HCT116 (cell line): Measurements from ENCODE around the gene CXADR. TPM values are rescaled to one million over a fixed set of nuclear protein-coding genes. Genes with fewer than 3 reads are reported as not detected.

Experiments used
- ATAC-seq: fragments of 200-7000 bp; cut with Tn5 transposase; 2 replicates; pipeline ENCODE4 v1.9.1; 2020; ENCODE audit warnings: mild to moderate bottlenecking, moderate library complexity
- BruUV-seq: library from RNA; stranded (reverse); fragments of 400-500 nt; replicated peaks from 2 replicates; lab custom pipeline; 2021; lab: Mats Ljungman, UMichigan
- CTCF ChIA-PET: fragments of 300-600 bp; sonication (Branson Sonifier 250); formaldehyde crosslinking; loops from one replicate; lab custom pipeline; 2021; ENCODE audit warnings: antibody characterized with exemption; lab: Charles Lee
- POLR2A ChIA-PET: fragments of 300-600, 350-600 bp; sonication (Branson Sonifier 250); formaldehyde crosslinking; loops from one replicate; lab custom pipeline; 2021; ENCODE audit warnings: antibody characterized with exemption; lab: Charles Lee
- RAD21 ChIA-PET, 2 experiments: fragments of 300-600 bp; sonication (Branson Sonifier 250); formaldehyde crosslinking; loops; one replicate each; lab custom pipeline; 2023; ENCODE audit warnings: low total read pairs in 2 of 2; ENCODE audit not compliant: uncharacterized antibody in 2 of 2, unreplicated experiment in 2 of 2, low non-redundant PET in 1 of 2; lab: Charles Lee
- DNase-seq: peaks from one replicate; pipeline ENCODE4 v3.0.0-alpha.2; 2010; ENCODE audit warnings: low read depth, low spot score
- H2AFZ ChIP-seq: fragments of 200-600 bp; shearing (Covaris generic), sonication (generic); 2 replicates; pipeline ENCODE4 v1.6.1; 2017; ENCODE audit warnings: low read depth, mixed run types, mixed read lengths, antibody characterized with exemption, low read length; ENCODE audit not compliant: poor library complexity, severe bottlenecking
- H3K27ac ChIP-seq: 2 replicates; pipeline ENCODE4 v1.5.1; 2012; ENCODE audit warnings: low read depth, low read length
- H3K27me3 ChIP-seq: fragments of 200-600 bp; sonication (generic); 2 replicates; pipeline ENCODE4 v1.6.1; 2016; ENCODE audit warnings: mixed run types, low read length, mixed read lengths; ENCODE audit not compliant: insufficient read depth
- H3K36me3 ChIP-seq, 2 experiments: fragments of 200-500 bp in 1 of 2; fragments of 200-600 bp in 1 of 2; sonication (Bioruptor generic) in 1 of 2; sonication (generic) in 1 of 2; 2 replicates each; pipeline versions ENCODE4 v1.5.1 to v1.6.1; 2014 to 2016; ENCODE audit warnings: low read length in 2 of 2, inconsistent platforms in 1 of 2, mixed read lengths in 1 of 2, mixed run types in 1 of 2; ENCODE audit not compliant: insufficient read depth in 2 of 2, control insufficient read depth in 1 of 2
- H3K4me1 ChIP-seq, 2 experiments: fragments of 200-600 bp in 1 of 2; sonication (generic) in 1 of 2; 2 replicates each; pipeline versions ENCODE4 v1.5.1 to v1.6.1; 2012 to 2017; ENCODE audit warnings: low read length in 2 of 2, inconsistent platforms in 1 of 2, mild to moderate bottlenecking in 1 of 2, mixed read lengths in 1 of 2, mixed run types in 1 of 2, moderate library complexity in 1 of 2; ENCODE audit not compliant: insufficient read depth in 2 of 2, control insufficient read depth in 1 of 2
- H3K4me2 ChIP-seq: fragments of 200-600 bp; sonication (generic); 2 replicates; pipeline ENCODE4 v1.6.1; 2017; ENCODE audit warnings: mixed run types, low read length, mixed read lengths
- H3K4me3 ChIP-seq, 2 experiments: fragments of 200-600 bp in 1 of 2; sonication (generic) in 1 of 2; replicated peaks in 1 of 2; 2 replicates each; pipeline ENCODE4 v1.5.1; 2011 to 2016; ENCODE audit warnings: low read length in 2 of 2, control low read depth in 1 of 2, low read depth in 1 of 2, mild to moderate bottlenecking in 1 of 2, mixed read lengths in 1 of 2, mixed run types in 1 of 2
- H3K79me2 ChIP-seq: fragments of 200-600 bp; sonication (generic); 2 replicates; pipeline ENCODE4 v1.6.1; 2017; ENCODE audit warnings: mild to moderate bottlenecking, mixed run types, low read length, moderate library complexity, mixed read lengths; ENCODE audit not compliant: insufficient read depth
- H3K9ac ChIP-seq: fragments of 200-600 bp; sonication (generic); 2 replicates; pipeline ENCODE4 v1.6.1; 2016; ENCODE audit warnings: low read length, mixed read lengths
- H3K9me2 ChIP-seq: fragments of 200-600 bp; sonication (generic), shearing (Covaris generic); 2 replicates; pipeline ENCODE4 v1.6.1; 2017; ENCODE audit warnings: mixed run types, mild to moderate bottlenecking, moderate library complexity; ENCODE audit not compliant: insufficient read depth
- H3K9me3 ChIP-seq, 2 experiments: fragments of 200-500 bp in 1 of 2; fragments of 200-600 bp in 1 of 2; sonication (Bioruptor generic) in 1 of 2; sonication (generic) in 1 of 2; 2 replicates each; pipeline ENCODE4 v1.6.1; 2014 to 2017; ENCODE audit warnings: low read length in 2 of 2, mixed read lengths in 2 of 2, inconsistent platforms in 1 of 2, low read depth in 1 of 2, mild to moderate bottlenecking in 1 of 2, mixed run types in 1 of 2, moderate library complexity in 1 of 2; ENCODE audit not compliant: control insufficient read depth in 1 of 2, insufficient read depth in 1 of 2
- H4K20me1 ChIP-seq: fragments of 200-600 bp; sonication (generic), shearing (Covaris generic); 2 replicates; pipeline ENCODE4 v1.6.1; 2017; ENCODE audit warnings: mixed run types, mild to moderate bottlenecking, moderate library complexity; ENCODE audit not compliant: insufficient read depth
- CBX3 ChIP-seq: IDR thresholded peaks from 2 replicates; pipeline ENCODE4 v1.6.1; 2012; ENCODE audit warnings: low read depth
- CEBPB ChIP-seq: IDR thresholded peaks from 2 replicates; pipeline ENCODE4 v1.6.1; 2012; ENCODE audit warnings: low read depth
- EGR1 ChIP-seq: IDR thresholded peaks from 2 replicates; pipeline ENCODE4 v1.6.1; 2012; ENCODE audit warnings: low read depth
- EZH2 ChIP-seq: fragments of 200-600 bp; sonication (generic); IDR thresholded peaks from 2 replicates; pipeline ENCODE4 v1.6.1; 2017; ENCODE audit warnings: antibody characterized with exemption, mixed run types
- FOSL1 ChIP-seq: IDR thresholded peaks from 2 replicates; pipeline ENCODE4 v1.6.1; 2012; ENCODE audit warnings: low read depth
- JUND ChIP-seq: IDR thresholded peaks from 2 replicates; pipeline ENCODE4 v1.6.1; 2012
- RAD21 ChIP-seq: IDR thresholded peaks from 2 replicates; pipeline ENCODE4 v1.6.1; 2012; ENCODE audit warnings: low read depth, mild to moderate bottlenecking
- SIN3A ChIP-seq: IDR thresholded peaks from 2 replicates; pipeline ENCODE4 v1.6.1; 2012; ENCODE audit warnings: low read depth
- SP1 ChIP-seq: IDR thresholded peaks from 2 replicates; pipeline ENCODE4 v1.6.1; 2012; ENCODE audit warnings: low read depth
- SRF ChIP-seq: IDR thresholded peaks from 2 replicates; pipeline ENCODE4 v1.6.1; 2012; ENCODE audit warnings: low read depth
- TCF7L2 ChIP-seq: IDR thresholded peaks from 2 replicates; pipeline ENCODE4 v1.7.0; 2011; ENCODE audit warnings: borderline replicate concordance, inconsistent platforms; ENCODE audit not compliant: insufficient read depth, insufficient read length; ENCODE audit errors: extremely low read depth
- ZNF274 ChIP-seq: fragments of 200-500 bp; sonication (Bioruptor generic); IDR thresholded peaks from 2 replicates; pipeline ENCODE4 v1.6.1; 2014; ENCODE audit warnings: mild to moderate bottlenecking, low read depth, low read length, inconsistent platforms
- intact Hi-C: fragments of 100-400 bp; cut with micrococcal nuclease; formaldehyde crosslinking; loops from 2 replicates; pipeline ENCODE4 v1.10.0; 2022
- total RNA-seq: library from RNA; stranded (reverse); gene quantifications from one replicate; pipeline ENCODE4 v1.2.1, GENCODE V29; 2021; ENCODE audit not compliant: unreplicated experiment
- TF ChIP-seq, protein P1 (sequence below): IDR thresholded peaks from 2 replicates; pipeline ENCODE4 v1.6.1; 2012; ENCODE audit warnings: low read depth

Gene CXADR
- total RNA-seq, 1 experiment from 2014 or later = 21.6 TPM

GRCh38 chr21:17536381-17536780 lies 23.5 kb downstream of the CXADR start:
- no peaks in the 10 kb centered on the region for H3K36me3 ChIP-seq
- peaks cover 0 to 4% of the 10 kb centered on the region in 2 experiments; a peak in 1 of 4 replicates for H3K4me1 ChIP-seq
- TF ChIP-seq JUND (no peak), SIN3A (no peak), RAD21 (no peak), SRF (no peak), CBX3 (no peak), CEBPB (no peak), EZH2 (no peak), EGR1 (no peak), TCF7L2 (no peak), FOSL1 (no peak), SP1 (no peak), ZNF274 (no peak)
- TF ChIP-seq, protein P1, sequence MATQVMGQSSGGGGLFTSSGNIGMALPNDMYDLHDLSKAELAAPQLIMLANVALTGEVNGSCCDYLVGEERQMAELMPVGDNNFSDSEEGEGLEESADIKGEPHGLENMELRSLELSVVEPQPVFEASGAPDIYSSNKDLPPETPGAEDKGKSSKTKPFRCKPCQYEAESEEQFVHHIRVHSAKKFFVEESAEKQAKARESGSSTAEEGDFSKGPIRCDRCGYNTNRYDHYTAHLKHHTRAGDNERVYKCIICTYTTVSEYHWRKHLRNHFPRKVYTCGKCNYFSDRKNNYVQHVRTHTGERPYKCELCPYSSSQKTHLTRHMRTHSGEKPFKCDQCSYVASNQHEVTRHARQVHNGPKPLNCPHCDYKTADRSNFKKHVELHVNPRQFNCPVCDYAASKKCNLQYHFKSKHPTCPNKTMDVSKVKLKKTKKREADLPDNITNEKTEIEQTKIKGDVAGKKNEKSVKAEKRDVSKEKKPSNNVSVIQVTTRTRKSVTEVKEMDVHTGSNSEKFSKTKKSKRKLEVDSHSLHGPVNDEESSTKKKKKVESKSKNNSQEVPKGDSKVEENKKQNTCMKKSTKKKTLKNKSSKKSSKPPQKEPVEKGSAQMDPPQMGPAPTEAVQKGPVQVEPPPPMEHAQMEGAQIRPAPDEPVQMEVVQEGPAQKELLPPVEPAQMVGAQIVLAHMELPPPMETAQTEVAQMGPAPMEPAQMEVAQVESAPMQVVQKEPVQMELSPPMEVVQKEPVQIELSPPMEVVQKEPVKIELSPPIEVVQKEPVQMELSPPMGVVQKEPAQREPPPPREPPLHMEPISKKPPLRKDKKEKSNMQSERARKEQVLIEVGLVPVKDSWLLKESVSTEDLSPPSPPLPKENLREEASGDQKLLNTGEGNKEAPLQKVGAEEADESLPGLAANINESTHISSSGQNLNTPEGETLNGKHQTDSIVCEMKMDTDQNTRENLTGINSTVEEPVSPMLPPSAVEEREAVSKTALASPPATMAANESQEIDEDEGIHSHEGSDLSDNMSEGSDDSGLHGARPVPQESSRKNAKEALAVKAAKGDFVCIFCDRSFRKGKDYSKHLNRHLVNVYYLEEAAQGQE = no peak
- H3K4me3 ChIP-seq = no peak overlapping the region
- DNase-seq (no peak), ATAC-seq (no peak)
- BruUV-seq = no TSS peak
- H2AFZ ChIP-seq = no peak overlapping the region
- intact Hi-C loops = no loop called here
- H3K27ac ChIP-seq = no peak overlapping the region
- no peaks in the 10 kb centered on the region for H3K9me3 ChIP-seq
- no peak overlapping the region for H3K9ac ChIP-seq
- no peak overlapping the region for H3K4me2 ChIP-seq
- H3K79me2 ChIP-seq = 0 out of 2 replicates have a peak, but pooled peaks cover 12% of the 10 kb centered on the region
- CTCF ChIA-PET = interaction anchor here (1.4 kb wide), 1 partner anchor 18 kb away, joined by 3 read pairs; no protein-coding TSS in a partner anchor
- no peaks in the 10 kb centered on the region for H3K27me3 ChIP-seq
- no peaks in the 10 kb centered on the region for H4K20me1 ChIP-seq
- POLR2A ChIA-PET = no interaction called here
- H3K9me2 ChIP-seq = no peaks in the 10 kb centered on the region
- RAD21 ChIA-PET = no interaction called here
